NCI-H524 (cell line): ENCODE data around the gene ZNF732.
"Not testable (repeated sequence)": the region's sequence is repeated elsewhere in the genome, so short reads cannot be mapped to it uniquely, and the experiment has no call there.

Experiments
- DNase-seq, 2 experiments: peaks; one replicate each; lab custom pipeline; 2025; lab: John Stamatoyannopoulos, UW

Gene ZNF732

GRCh38 chr4:253936-254756 lies 51.1 kb downstream of the ZNF732 start:
- no peak for DNase-seq

- DNase-seq: no peak
Observed at GRCh38 chr4:252065-252601, 53.1 kb downstream of the ZNF732 start.

- DNase-seq: peak; percentile 5 to 64
Observed at GRCh38 chr4:244471-244870, 60.8 kb downstream of the ZNF732 start.

GRCh38 chr4:243426-243825 lies 61.8 kb downstream of the ZNF732 start:
- DNase-seq: peak in 1 of 2 experiments; percentile 14

- peak; percentile 23 to 67 for DNase-seq
Observed at GRCh38 chr4:242121-242848, 63.0 kb downstream of the ZNF732 start.

GRCh38 chr4:241411-241810 lies 63.9 kb downstream of the ZNF732 start:
- DNase-seq: not testable (repeated sequence)

- DNase-seq: no peak
Observed at GRCh38 chr4:236028-236427, 69.2 kb downstream of the ZNF732 start.

- no peak for DNase-seq
Observed at GRCh38 chr4:234178-234577, 71.1 kb downstream of the ZNF732 start.

GRCh38 chr4:223913-224497 lies 81.3 kb downstream of the ZNF732 start:
- DNase-seq: no peak
